ENCODE measurements around the gene TTC12.

Gene TTC12

GRCh38 chr11:113316256-113316655, 1.9 kb downstream of the TTC12 start:
- in situ Hi-C loops (cut with MboI; ENCODE audit: low sequenced_read_pairs), result loop anchor here (25.0 kb wide), 2 partner anchors 471 to 946 kb away; partner anchors contain the start of gene CLDN25

DNA sequence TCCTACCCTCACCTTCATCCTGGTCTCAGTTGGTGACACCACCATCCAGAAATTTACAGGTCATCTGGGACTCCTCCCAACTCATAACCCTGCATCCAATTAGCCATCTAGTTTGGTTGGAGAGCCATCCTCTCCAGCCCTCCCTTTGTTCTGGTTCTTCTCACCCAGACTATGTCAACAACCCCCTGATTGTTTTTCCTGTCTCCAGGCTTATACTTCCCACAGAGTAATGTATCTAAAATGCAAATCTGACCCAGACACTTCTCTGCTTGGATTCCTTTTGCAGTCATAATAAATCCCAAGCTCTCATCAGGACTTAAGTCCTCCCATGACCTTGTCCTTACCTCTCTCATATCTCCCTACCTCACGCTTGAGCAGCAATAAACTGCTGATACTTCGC, 3.0 kb downstream of the TTC12 start:
- in situ Hi-C loops (cut with MboI; ENCODE audit: low sequenced_read_pairs), result loop anchor here (25.0 kb wide), 2 partner anchors 470 to 945 kb away; partner anchors contain the start of gene CLDN25

GRCh38 chr11:113319085-113319484, 4.7 kb downstream of the TTC12 start:
- in situ Hi-C loops (cut with MboI; ENCODE audit: low sequenced_read_pairs), result loop anchor here (25.0 kb wide), 2 partner anchors 468 to 943 kb away; partner anchors contain the start of gene CLDN25

GRCh38 chr11:113322158-113322557, 7.8 kb downstream of the TTC12 start:
- in situ Hi-C loops (cut with MboI; ENCODE audit: low sequenced_read_pairs), result loop anchor here (25.0 kb wide), 2 partner anchors 465 to 940 kb away; partner anchors contain the start of gene CLDN25

GRCh38 chr11:113324250-113324649, 9.9 kb downstream of the TTC12 start:
- in situ Hi-C loops (cut with MboI; ENCODE audit: low sequenced_read_pairs), result loop anchor here (25.0 kb wide), 2 partner anchors 463 to 938 kb away; partner anchors contain the start of gene CLDN25

- in situ Hi-C loops (cut with MboI; ENCODE audit: low sequenced_read_pairs), result no loop called here
These were observed 15.3 kb downstream of the TTC12 start for GRCh38 chr11:113329725-113330124.

DNA sequence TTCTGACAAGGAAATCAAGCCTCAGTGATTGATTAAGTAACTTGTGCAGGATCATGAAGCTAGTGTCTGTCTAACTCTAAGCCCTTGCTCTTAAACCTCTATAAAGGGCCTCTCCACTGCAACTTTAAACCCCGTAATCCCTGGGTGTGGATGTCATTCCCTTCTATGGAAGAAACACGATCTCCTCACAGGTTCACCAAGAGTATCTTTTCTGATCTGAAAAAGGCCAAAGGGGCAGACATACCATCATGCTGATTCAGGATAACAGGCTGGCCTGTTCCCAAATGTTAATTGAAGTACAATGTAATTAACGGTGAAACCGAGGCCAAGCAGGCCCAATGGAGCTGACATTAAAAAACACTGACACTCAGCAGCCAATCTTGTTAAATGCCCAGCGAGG, 17.1 kb downstream of the TTC12 start:
- in situ Hi-C loops (cut with MboI; ENCODE audit: low sequenced_read_pairs), result no loop called here

GRCh38 chr11:113332023-113332422, 17.6 kb downstream of the TTC12 start:
- in situ Hi-C loops (cut with MboI; ENCODE audit: low sequenced_read_pairs), result no loop called here

DNA sequence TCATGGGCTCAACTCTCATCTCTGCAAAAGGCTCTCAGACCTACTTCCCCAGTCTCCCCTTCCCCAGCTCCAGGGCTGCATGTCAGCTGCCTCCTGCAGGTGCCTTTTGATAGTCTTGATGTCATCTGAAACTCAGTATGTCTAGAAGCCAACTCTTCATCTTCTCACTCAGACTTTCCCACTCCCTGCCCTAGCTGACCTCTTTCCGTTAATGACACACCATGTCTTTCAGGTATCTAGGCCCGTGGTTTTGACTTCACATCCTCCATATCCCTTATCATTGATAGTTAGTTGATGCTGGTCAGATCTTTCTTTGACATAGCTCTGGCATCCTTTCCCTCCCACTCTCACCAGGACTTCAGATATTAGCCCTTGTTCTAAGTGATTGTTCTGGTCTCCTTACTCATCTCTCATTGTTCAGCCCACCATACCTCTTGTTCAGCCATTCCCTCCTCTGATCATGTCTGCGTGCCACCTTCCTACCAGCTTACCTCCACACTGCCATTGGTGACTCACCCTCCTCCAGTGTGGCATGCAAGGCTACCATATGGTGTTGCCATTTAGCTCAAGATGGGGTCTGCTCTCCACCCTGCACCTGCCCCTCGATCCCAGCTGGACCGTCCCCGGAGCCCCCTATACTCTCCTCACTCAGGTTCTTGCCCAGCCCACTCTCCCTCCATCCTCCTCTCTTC, 18.4 kb downstream of the TTC12 start:
- in situ Hi-C loops (cut with MboI; ENCODE audit: low sequenced_read_pairs), result no loop called here

DNA sequence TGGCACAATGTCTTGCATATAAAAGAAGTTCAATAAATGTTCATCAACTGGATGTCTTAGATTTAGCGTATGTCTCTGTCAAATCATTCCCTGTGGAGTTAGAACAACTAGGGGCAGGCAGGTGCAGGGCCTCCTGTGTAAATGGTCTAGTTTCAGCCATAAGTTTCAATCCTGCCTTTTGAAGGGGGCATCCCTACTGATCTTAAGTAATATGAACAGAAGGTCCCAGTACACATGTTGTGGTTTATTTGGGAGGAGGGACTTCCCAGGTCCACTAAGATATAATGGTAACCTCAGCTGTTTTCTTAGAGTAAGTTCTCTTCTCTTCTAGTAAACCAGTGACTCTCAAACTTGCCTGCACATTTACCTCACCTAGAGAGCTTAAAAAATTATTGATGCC, 19.8 kb downstream of the TTC12 start:
- in situ Hi-C loops (cut with MboI; ENCODE audit: low sequenced_read_pairs), result no loop called here

DNA sequence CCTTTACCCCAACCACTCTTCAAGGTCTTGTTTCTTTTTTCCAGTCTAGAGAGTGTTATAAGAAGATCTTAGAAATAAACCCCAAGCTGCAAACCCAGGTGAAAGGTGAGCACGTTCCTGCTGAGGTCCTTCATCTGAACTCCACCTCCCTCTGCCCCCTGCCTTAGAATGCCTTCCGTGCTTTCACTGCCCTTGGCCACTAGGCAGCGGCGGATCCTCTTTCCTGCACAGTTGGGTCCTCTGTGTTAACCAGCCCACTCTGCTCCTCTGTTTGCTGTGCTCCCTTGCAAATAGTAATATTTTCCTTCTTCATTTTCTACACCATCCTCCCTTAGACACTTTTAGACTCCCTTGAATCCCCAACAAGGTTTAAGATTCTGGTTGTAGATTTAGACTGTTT, 24.3 kb downstream of the TTC12 start:
- in situ Hi-C loops (cut with MboI; ENCODE audit: low sequenced_read_pairs), result no loop called here

- in situ Hi-C loops (cut with MboI; ENCODE audit: low sequenced_read_pairs), result no loop called here
These were observed 25.7 kb downstream of the TTC12 start for GRCh38 chr11:113339929-113340589.

- in situ Hi-C loops (cut with MboI; ENCODE audit: low sequenced_read_pairs), result no loop called here
These were observed 27.2 kb downstream of the TTC12 start for GRCh38 chr11:113341388-113342165.

- in situ Hi-C loops (cut with MboI; ENCODE audit: low sequenced_read_pairs), result no loop called here
These were observed 31.6 kb downstream of the TTC12 start for GRCh38 chr11:113345978-113346377.

GRCh38 chr11:113349528-113349927, 35.1 kb downstream of the TTC12 start:
- in situ Hi-C loops (cut with MboI; ENCODE audit: low sequenced_read_pairs), result no loop called here

DNA sequence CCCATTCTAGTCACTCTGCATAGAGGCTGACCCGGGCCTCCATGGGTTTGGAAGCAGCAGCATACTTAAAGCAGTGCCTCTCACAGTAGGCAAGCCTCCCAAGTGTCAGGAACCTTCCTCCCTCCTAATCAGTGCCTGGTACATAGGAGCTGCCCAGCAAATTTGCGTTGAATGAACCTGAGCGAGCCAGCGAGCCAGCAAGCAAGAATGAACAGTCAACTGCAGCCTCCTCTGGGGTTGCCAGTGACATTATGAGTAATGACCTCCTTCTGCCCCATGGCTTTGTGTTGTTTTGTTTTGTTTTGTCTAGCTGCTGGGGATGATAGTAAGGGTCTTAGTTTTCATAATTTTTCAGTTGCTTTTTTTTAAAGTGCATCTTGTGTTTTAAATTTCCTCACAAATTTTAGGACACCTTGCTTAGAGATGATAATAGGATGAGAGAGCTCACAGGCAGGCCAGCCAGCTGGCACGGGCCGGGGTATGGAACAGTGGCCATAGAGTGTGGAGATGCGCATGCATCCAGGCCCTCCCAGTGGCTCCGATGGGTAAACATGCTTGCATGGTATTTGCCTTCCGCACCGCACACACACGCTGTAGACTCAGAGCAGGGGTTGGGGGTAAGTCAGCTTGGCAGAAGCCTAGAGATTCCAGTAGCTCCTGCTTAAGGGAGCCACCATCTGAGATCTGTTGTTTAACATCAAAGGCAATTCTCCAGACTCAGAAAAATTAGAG, 36.1 kb downstream of the TTC12 start:
- in situ Hi-C loops (cut with MboI; ENCODE audit: low sequenced_read_pairs), result no loop called here

GRCh38 chr11:113351068-113351450, 36.7 kb downstream of the TTC12 start:
- in situ Hi-C loops (cut with MboI; ENCODE audit: low sequenced_read_pairs), result no loop called here

DNA sequence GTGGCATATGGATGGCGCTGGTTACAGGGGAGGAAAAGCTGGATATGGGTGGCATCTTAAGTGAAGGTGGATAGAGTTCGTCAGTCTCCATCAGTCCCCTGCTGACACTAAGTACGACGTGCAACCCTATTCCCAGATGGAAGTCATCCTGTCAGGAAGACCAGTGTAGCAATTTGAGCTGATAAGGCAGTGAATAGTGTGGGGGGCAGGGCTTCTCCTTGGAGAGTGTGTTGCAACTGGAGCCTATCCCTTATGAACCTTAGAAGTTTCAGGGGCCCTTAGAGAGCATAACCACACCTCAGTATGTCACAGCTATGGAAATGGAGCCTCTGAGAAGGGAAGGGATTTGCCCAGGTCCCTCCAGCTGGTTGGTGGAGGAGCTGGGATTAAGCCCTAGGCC, 37.1 kb downstream of the TTC12 start:
- in situ Hi-C loops (cut with MboI; ENCODE audit: low sequenced_read_pairs), result no loop called here

- in situ Hi-C loops (cut with MboI; ENCODE audit: low sequenced_read_pairs), result no loop called here
These were observed 41.8 kb downstream of the TTC12 start for GRCh38 chr11:113356203-113356602.

DNA sequence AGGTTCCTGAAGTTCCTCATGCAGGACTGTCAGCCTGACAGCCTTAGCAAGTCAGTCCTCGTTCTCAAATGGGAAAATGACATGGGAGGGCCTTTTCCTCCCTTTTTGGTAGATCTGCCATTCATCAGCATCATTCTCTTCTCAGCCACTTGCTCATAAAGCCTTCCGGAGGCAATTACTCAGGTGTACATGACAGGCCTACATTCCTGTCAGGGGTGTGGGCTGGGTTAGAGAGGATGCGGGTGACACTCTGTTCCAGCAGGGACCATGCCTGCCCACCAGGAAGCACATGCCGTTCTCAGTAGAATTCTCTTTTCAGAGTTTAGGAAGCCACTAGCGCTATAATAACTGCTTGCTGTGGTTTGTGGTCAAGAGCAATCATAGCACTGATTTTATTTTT, 49.0 kb downstream of the TTC12 start:
- in situ Hi-C loops (cut with MboI; ENCODE audit: low sequenced_read_pairs), result no loop called here

Measured in HL-60/S4 treated with retinoic acid at 250 ng/mL for 4 days and 3 days (cell line).